PC-9 (cell line): ENCODE data around the gene NCOR2. TPM values are rescaled to one million over a fixed set of nuclear protein-coding genes. Genes with fewer than 3 reads are reported as not detected.

ENCODE experiments used
- BruUV-seq: library from RNA; stranded (reverse); fragments of 400-500 nt; replicated peaks from 2 replicates; lab custom pipeline; 2021; lab: Mats Ljungman, UMichigan
- CTCF ChIA-PET: fragments of 300-600 bp; sonication (Branson Sonifier 250); formaldehyde crosslinking; loops from one replicate; lab custom pipeline; 2022; ENCODE audit warnings: antibody characterized with exemption; lab: Charles Lee
- POLR2A ChIA-PET: fragments of 300-600 bp; sonication (Branson Sonifier 250); formaldehyde crosslinking; loops from one replicate; lab custom pipeline; 2022; ENCODE audit warnings: antibody characterized with exemption; ENCODE audit not compliant: unreplicated experiment; lab: Charles Lee
- DNase-seq, 2 experiments: peaks; one replicate each; pipeline versions ENCODE4 v3.0.0 to v3.0.0-alpha.2; 2015 to 2022; ENCODE audit warnings: mixed read lengths in 1 of 2
- H2AFZ ChIP-seq: fragments of 200-600 bp; sonication (generic); 2 replicates; pipeline ENCODE4 v1.8.1; 2017; ENCODE audit warnings: antibody characterized with exemption
- H3F3A ChIP-seq: fragments of 200-600 bp; sonication (generic); 2 replicates; pipeline ENCODE4 v1.8.1; 2017; ENCODE audit warnings: antibody characterized with exemption, mild to moderate bottlenecking, low read depth; ENCODE audit not compliant: insufficient read depth
- H3K27ac ChIP-seq: fragments of 200-600 bp; sonication (generic); 2 replicates; pipeline ENCODE4 v1.6.1; 2016; ENCODE audit warnings: mixed run types
- H3K27me3 ChIP-seq: fragments of 200-600 bp; sonication (generic); 2 replicates; pipeline ENCODE4 v1.6.1; 2016; ENCODE audit warnings: low read depth, mixed run types; ENCODE audit not compliant: insufficient read depth
- H3K36me3 ChIP-seq: fragments of 200-600 bp; sonication (generic); 2 replicates; pipeline ENCODE4 v1.6.1; 2016; ENCODE audit warnings: low read depth, mixed run types
- H3K4me1 ChIP-seq: fragments of 200-600 bp; sonication (generic); replicated peaks from 2 replicates; pipeline ENCODE4 v1.6.1; 2016; ENCODE audit warnings: mixed run types; ENCODE audit not compliant: insufficient read depth
- H3K4me2 ChIP-seq: fragments of 200-600 bp; sonication (generic); 2 replicates; pipeline ENCODE4 v1.6.1; 2017; ENCODE audit warnings: mixed run types
- H3K4me3 ChIP-seq: fragments of 200-600 bp; sonication (generic); 2 replicates; pipeline ENCODE4 v1.6.1; 2016; ENCODE audit warnings: mixed run types
- H3K79me2 ChIP-seq: fragments of 200-600 bp; sonication (generic); 2 replicates; pipeline ENCODE4 v1.6.1; 2017; ENCODE audit warnings: low read depth, mixed run types
- H3K9me2 ChIP-seq: fragments of 200-600 bp; sonication (generic); 2 replicates; pipeline ENCODE4 v1.8.1; 2017; ENCODE audit warnings: mild to moderate bottlenecking; ENCODE audit not compliant: insufficient read depth
- H3K9me3 ChIP-seq: fragments of 200-600 bp; sonication (generic); 2 replicates; pipeline ENCODE4 v1.8.1; 2016; ENCODE audit warnings: low read depth; ENCODE audit not compliant: insufficient read depth
- H4K20me1 ChIP-seq: fragments of 200-600 bp; sonication (generic); 2 replicates; pipeline ENCODE4 v1.8.1; 2017; ENCODE audit not compliant: insufficient read depth
- CTCF ChIP-seq: fragments of 200-600 bp; sonication (generic); conservative IDR thresholded peaks from 2 replicates; pipeline ENCODE4 v1.6.1; 2017; ENCODE audit warnings: mixed run types, antibody characterized with exemption, mild to moderate bottlenecking, moderate library complexity
- EZH2 ChIP-seq: fragments of 200-600 bp; sonication (generic); IDR thresholded peaks from 2 replicates; pipeline ENCODE4 v1.8.0; 2017; ENCODE audit warnings: antibody characterized with exemption, low read depth
- intact Hi-C: fragments of 100-400 bp; cut with micrococcal nuclease; formaldehyde crosslinking; loops from one replicate; pipeline ENCODE4 v1.10.0; 2022; ENCODE audit not compliant: unreplicated experiment
- total RNA-seq: library from RNA; stranded (reverse); gene quantifications from 2 replicates; pipeline ENCODE4 v1.2.3, GENCODE V29; 2021

The NCOR2 gene
- total RNA-seq, 1 experiment from 2014 or later: 319 TPM

- no peak for TF ChIP-seq EZH2
- TF ChIP-seq CTCF: no peak
- no peak overlapping the region for H3K4me2 ChIP-seq
- no peaks in the 10 kb centered on the region for H3K9me2 ChIP-seq
- peaks cover 36% of the 10 kb centered on the region for H3F3A ChIP-seq
- peaks cover 41% of the 10 kb centered on the region for H3K4me1 ChIP-seq
- H3K27ac ChIP-seq: no peak overlapping the region
- no peaks in the 10 kb centered on the region for H3K36me3 ChIP-seq
- H2AFZ ChIP-seq: no peak overlapping the region
- H3K9me3 ChIP-seq: no peaks in the 10 kb centered on the region; the same call in 1 of the 2 replicates
- H4K20me1 ChIP-seq: no peaks in the 10 kb centered on the region
- DNase-seq: no peak
- ChIA-PET CTCF (no interaction called here), POLR2A (no interaction called here)
- no peaks in the 10 kb centered on the region for H3K27me3 ChIP-seq
- no TSS peak for BruUV-seq
- H3K4me3 ChIP-seq: no peak overlapping the region
- intact Hi-C loops: no loop called here
- H3K79me2 ChIP-seq: no peaks in the 10 kb centered on the region
Measured at GRCh38 chr12:124611559-124612409, 44.4 kb upstream of the NCOR2 start.

GRCh38 chr12:124610629-124611558 lies 43.5 kb upstream of the NCOR2 start:
- no peak overlapping the region for H2AFZ ChIP-seq
- H3K27me3 ChIP-seq: no peaks in the 10 kb centered on the region
- H3K27ac ChIP-seq: no peak overlapping the region
- peaks cover 36% of the 10 kb centered on the region for H3F3A ChIP-seq
- no peak for DNase-seq
- TF ChIP-seq EZH2: no peak
- no peak for TF ChIP-seq CTCF
- no peaks in the 10 kb centered on the region; the same call in 1 of the 2 replicates for H3K9me3 ChIP-seq
- ChIA-PET POLR2A (no interaction called here), CTCF (no interaction called here)
- H4K20me1 ChIP-seq: no peaks in the 10 kb centered on the region
- peaks cover 41% of the 10 kb centered on the region for H3K4me1 ChIP-seq
- no peaks in the 10 kb centered on the region for H3K79me2 ChIP-seq
- H3K4me2 ChIP-seq: no peak overlapping the region
- H3K9me2 ChIP-seq: no peaks in the 10 kb centered on the region
- intact Hi-C loops: no loop called here
- BruUV-seq: no TSS peak
- H3K36me3 ChIP-seq: no peaks in the 10 kb centered on the region
- H3K4me3 ChIP-seq: no peak overlapping the region

- intact Hi-C loops: no loop called here
- H3K27me3 ChIP-seq: no peaks in the 10 kb centered on the region
- H2AFZ ChIP-seq: no peak overlapping the region
- no peak for DNase-seq
- H3K36me3 ChIP-seq: no peaks in the 10 kb centered on the region
- POLR2A ChIA-PET: no interaction called here
- no peaks in the 10 kb centered on the region for H3K79me2 ChIP-seq
- no TSS peak for BruUV-seq
- H3K27ac ChIP-seq: no peak overlapping the region
- H3K9me2 ChIP-seq: no peaks in the 10 kb centered on the region
- no peak overlapping the region for H3K4me3 ChIP-seq
- no peaks in the 10 kb centered on the region; the same call in 1 of the 2 replicates for H3K9me3 ChIP-seq
- no peaks in the 10 kb centered on the region for H4K20me1 ChIP-seq
- H3K4me2 ChIP-seq: peak overlapping the region; percentile 37
- TF ChIP-seq CTCF (no peak), EZH2 (no peak)
- CTCF ChIA-PET: interaction anchor here (0.6 kb wide), 1 partner anchor 117 kb away, joined by 4 read pairs; no protein-coding TSS in a partner anchor
- H3F3A ChIP-seq: peaks cover 36% of the 10 kb centered on the region
- peaks cover 41% of the 10 kb centered on the region for H3K4me1 ChIP-seq
Measured at GRCh38 chr12:124610021-124610612, 42.7 kb upstream of the NCOR2 start.
